ENCODE results near the gene JADE3.

- no peak for TF ChIP-seq POLR2AphosphoS5 (IDR thresholded peaks at IDR 0.05; ENCODE audit: low read depth)
- no peak for TF ChIP-seq EZH2 (IDR thresholded peaks at IDR 0.05; ENCODE audit: low read depth, unreplicated experiment)
- TF ChIP-seq CTCF (conservative IDR thresholded peaks at IDR 0.05; ENCODE audit: low read depth in 2 of 2): no peak
- TF ChIP-seq, protein P1, sequence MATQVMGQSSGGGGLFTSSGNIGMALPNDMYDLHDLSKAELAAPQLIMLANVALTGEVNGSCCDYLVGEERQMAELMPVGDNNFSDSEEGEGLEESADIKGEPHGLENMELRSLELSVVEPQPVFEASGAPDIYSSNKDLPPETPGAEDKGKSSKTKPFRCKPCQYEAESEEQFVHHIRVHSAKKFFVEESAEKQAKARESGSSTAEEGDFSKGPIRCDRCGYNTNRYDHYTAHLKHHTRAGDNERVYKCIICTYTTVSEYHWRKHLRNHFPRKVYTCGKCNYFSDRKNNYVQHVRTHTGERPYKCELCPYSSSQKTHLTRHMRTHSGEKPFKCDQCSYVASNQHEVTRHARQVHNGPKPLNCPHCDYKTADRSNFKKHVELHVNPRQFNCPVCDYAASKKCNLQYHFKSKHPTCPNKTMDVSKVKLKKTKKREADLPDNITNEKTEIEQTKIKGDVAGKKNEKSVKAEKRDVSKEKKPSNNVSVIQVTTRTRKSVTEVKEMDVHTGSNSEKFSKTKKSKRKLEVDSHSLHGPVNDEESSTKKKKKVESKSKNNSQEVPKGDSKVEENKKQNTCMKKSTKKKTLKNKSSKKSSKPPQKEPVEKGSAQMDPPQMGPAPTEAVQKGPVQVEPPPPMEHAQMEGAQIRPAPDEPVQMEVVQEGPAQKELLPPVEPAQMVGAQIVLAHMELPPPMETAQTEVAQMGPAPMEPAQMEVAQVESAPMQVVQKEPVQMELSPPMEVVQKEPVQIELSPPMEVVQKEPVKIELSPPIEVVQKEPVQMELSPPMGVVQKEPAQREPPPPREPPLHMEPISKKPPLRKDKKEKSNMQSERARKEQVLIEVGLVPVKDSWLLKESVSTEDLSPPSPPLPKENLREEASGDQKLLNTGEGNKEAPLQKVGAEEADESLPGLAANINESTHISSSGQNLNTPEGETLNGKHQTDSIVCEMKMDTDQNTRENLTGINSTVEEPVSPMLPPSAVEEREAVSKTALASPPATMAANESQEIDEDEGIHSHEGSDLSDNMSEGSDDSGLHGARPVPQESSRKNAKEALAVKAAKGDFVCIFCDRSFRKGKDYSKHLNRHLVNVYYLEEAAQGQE (IDR thresholded peaks at IDR 0.05; ENCODE audit: unreplicated experiment): no peak
Measured at GRCh38 chrX:46882266-46882665, 30.0 kb upstream of the JADE3 start.

Measured in GM23338 (cell line).